Activated CD8-positive, alpha-beta memory T cell treated with anti-CD3 and anti-CD28 coated beads for 24 hours (primary cell): ENCODE results near the gene ZBTB12.
A peak's percentile ranks its signal among the peaks of the same experiment; 100 is the strongest.
"Not testable (repeated sequence)": the region's sequence is repeated elsewhere in the genome, so short reads cannot be mapped to it uniquely, and the experiment has no call there.

Experiments
- DNase-seq: peaks from one replicate; pipeline ENCODE4 v3.0.0-alpha.2; 2020

The ZBTB12 gene, protein sequence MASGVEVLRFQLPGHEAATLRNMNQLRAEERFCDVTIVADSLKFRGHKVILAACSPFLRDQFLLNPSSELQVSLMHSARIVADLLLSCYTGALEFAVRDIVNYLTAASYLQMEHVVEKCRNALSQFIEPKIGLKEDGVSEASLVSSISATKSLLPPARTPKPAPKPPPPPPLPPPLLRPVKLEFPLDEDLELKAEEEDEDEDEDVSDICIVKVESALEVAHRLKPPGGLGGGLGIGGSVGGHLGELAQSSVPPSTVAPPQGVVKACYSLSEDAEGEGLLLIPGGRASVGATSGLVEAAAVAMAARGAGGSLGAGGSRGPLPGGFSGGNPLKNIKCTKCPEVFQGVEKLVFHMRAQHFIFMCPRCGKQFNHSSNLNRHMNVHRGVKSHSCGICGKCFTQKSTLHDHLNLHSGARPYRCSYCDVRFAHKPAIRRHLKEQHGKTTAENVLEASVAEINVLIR

DNA sequence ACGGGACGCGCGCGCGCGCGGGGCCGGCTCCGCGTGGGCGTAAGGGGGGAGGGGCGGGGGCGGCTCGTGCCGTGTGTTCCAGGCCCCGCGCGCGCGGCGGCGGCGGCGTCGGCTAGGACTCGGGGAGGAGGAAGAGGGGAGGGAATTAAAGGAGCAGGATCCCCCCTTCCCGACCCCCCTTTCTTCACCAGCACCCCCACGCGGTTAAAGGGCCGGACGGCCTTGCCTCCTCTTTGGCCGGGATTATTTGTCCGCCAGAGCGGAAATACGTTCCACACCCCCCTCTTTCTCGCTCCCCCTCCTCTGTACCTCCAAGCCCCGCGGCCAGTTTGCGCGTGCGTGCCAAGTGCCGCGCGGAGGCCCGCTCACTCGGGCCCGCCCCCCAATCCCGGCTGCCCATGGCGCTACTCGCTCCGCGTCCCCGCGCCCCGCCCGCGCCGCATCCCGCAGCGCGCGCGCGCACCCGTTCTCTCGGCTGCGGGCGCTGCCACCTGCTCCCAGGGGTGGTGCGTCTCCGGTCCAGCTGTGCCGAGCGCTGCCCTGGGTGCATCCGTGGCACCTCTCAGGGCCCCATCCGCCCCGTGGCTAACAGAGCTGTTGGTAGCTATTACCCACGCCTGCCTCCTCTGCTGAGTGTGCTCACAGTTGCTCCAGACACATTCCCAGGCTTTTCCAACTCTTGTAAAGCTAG, at the start of gene ZBTB12:
TSS of gene ZBTB12 (minus strand) at position 134 of the 691 bp plus-strand sequence. CDS start 781 bp downstream, outside the sequence.
- DNase-seq = peak; percentile 94

DNA sequence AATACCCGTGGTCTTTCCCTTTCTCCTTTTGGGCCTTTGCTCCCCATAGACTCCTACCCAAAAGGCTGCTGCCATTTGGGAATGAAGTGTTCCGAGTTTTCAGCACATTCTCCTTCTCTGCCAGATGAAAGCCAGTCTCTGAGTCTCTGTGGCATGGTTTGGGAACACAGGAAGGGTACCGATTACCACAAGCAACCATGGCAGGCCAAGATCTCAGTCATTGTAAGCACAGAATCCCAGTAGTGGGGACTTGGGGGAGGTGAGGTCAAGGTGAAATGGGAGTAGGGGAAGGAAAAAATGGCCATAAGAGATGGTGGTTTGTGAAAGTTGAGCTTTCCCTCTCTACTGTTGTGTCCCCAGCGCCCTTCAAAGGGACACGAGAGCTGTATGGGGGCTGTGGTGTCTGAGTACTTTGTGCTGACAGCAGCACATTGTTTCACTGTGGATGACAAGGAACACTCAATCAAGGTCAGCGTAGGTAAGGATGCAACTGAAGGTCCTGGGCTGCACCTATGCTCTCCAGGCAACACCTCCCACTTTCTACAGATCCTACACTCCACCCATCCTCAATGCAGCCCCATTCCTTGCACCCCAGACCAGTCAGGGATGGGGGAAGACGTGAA, 48.2 kb upstream of the ZBTB12 start:
- no peak for DNase-seq

DNA sequence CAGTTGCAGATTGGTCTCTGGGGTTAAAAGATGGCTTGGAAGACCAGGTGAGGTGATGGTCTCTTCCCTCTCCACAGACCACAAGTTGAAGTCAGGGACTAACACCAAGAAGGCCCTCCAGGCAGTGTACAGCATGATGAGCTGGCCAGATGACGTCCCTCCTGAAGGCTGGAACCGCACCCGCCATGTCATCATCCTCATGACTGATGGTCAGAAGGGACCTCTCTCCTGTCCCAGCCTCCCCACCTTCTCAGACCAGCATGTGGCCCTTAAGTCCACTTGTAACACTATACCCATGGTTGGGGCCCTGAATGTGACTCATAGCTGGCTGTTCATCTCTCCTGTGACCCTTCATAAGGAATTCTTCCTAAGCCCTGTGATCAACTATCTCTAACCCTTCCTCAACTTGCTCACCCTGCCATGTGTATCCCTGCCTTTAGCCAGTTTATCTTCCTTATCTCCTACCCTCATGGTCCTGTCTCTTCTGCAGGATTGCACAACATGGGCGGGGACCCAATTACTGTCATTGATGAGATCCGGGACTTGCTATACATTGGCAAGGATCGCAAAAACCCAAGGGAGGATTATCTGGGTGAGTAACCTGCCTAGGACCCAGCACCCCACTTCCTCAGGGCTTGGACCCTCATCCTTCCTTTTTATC, 47.0 kb upstream of the ZBTB12 start:
- no peak for DNase-seq

DNA sequence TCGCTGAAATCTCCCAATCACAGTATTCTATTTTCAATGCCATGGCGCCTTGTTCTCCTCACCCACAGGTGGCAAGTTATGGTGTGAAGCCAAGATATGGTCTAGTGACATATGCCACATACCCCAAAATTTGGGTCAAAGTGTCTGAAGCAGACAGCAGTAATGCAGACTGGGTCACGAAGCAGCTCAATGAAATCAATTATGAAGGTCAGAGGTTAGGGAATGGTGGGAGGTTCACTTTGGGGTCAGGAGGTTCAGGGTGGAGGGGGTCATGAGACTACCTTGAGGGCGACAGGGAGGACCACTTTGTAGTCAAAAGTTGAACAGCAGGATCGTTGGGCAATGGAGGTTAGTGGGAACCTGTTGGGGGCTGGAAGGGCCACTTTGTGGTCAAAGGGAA, 46.4 kb upstream of the ZBTB12 start:
- DNase-seq = no peak

DNA sequence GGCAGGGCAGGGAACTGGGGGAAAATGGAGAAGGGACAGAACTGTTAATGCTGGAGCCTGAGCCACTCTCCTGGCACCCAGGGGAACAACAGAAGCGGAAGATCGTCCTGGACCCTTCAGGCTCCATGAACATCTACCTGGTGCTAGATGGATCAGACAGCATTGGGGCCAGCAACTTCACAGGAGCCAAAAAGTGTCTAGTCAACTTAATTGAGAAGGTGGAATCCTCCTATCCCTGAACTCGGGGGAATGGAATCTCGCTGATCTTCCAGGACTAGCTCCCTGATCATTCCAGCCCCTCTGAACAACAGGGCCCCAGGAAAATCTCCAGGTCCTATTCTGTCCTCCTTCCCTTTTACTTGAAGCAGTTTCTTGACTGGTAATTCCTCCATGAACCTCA, 46.0 kb upstream of the ZBTB12 start:
- DNase-seq = no peak

DNA sequence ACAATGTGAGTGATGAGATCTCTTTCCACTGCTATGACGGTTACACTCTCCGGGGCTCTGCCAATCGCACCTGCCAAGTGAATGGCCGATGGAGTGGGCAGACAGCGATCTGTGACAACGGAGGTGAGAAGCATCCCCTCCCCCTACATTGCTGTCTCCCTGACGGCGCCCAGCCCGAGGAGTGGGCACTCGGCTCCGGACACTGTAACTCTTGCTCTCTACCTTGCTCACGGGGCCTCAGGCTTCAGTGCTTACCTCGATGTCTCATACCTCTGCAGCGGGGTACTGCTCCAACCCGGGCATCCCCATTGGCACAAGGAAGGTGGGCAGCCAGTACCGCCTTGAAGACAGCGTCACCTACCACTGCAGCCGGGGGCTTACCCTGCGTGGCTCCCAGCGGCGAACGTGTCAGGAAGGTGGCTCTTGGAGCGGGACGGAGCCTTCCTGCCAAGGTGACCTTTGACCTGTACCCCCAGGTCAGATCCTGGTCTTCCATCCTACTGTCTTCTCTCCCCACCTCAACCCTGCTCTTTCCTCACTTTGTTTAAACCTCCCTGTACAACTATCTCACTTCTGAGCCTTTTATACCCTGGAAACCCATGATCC, 45.3 kb upstream of the ZBTB12 start:
- DNase-seq = no peak

DNA sequence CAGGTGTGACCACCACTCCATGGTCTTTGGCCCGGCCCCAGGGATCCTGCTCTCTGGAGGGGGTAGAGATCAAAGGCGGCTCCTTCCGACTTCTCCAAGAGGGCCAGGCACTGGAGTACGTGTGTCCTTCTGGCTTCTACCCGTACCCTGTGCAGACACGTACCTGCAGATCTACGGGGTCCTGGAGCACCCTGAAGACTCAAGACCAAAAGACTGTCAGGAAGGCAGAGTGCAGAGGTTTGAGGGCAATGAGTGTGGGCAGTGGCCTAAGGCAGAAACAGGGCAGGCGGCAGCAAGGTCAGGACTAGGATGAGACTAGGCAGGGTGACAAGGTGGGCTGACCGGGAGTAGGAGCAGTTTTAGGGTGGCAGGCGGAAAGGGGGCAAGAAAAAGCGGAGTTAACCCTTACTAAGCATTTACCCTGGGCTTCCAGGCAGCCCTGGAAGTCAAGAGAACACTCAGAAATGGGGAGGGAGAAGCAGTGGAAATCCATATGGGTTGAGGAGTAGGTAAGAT, 44.5 kb upstream of the ZBTB12 start:
- no peak for DNase-seq

DNA sequence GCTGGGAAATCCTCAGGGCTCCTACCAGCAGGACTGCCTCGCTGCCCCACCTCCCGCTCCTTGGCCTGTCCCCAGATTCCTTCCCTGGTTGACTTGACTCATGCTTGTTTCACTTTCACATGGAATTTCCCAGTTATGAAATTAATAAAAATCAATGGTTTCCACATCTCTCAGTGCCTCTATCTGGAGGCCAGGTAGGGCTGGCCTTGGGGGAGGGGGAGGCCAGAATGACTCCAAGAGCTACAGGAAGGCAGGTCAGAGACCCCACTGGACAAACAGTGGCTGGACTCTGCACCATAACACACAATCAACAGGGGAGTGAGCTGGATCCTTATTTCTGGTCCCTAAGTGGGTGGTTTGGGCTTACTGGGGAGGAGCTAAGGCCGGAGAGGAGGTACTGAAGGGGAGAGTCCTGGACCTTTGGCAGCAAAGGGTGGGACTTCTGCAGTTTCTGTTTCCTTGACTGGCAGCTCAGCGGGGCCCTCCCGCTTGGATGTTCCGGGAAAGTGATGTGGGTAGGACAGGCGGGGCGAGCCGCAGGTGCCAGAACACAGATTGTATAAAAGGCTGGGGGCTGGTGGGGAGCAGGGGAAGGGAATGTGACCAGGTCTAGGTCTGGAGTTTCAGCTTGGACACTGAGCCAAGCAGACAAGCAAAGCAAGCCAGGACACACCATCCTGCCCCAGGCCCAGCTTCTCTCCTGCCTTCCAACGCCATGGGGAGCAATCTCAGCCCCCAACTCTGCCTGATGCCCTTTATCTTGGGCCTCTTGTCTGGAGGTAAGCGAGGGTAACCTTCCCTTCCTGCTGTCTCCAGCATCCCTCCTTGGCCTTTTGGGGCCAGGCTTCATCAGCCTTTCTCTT, 43.9 kb upstream of the ZBTB12 start, which contains the start of gene CFB:
TSS of gene CFB (plus strand) at position 589 of the 863 bp plus-strand sequence. CDS start at position 716, 127 bp downstream.
- DNase-seq = no peak

DNA sequence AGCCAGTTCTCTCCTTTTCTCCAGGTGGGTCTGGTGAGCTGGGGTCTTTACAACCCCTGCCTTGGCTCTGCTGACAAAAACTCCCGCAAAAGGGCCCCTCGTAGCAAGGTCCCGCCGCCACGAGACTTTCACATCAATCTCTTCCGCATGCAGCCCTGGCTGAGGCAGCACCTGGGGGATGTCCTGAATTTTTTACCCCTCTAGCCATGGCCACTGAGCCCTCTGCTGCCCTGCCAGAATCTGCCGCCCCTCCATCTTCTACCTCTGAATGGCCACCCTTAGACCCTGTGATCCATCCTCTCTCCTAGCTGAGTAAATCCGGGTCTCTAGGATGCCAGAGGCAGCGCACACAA, 43.2 kb upstream of the ZBTB12 start:
- no peak for DNase-seq

DNA sequence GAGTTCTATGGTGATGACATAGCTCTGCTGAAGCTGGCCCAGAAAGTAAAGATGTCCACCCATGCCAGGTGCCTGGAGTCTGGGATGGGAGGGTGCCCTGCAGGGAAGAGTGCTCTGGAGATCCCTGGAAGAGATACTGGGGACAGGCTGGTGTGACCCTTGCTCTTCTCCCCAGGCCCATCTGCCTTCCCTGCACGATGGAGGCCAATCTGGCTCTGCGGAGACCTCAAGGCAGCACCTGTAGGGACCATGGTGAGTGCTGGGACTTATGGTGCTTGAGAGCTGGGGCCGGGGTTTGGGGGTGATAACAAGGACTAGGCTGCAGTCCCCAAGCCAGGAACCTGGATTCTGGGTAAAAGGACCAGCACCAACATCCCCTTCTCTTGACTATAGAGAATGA, 41.9 kb upstream of the ZBTB12 start:
- no peak for DNase-seq

DNA sequence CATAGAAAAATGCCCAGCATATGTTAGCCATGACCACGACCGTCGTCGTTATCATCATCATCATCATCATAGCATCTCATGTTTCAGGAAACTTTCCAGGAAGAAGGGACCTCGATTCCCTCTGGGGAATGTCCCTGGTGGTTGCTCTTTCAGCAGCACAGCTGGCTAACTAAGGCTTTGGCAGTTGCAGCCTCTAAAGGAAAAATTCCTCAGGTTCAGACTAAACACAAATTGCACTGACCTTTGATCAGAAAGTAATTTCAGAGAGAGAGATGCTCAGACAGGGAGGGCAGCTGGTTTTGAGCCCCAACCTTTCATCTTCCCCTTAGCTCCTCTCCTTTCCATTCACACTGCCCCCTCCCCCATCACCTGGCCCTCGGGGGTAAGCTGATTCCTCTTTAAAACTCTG, 38.4 kb upstream of the ZBTB12 start:
- DNase-seq = no peak

DNA sequence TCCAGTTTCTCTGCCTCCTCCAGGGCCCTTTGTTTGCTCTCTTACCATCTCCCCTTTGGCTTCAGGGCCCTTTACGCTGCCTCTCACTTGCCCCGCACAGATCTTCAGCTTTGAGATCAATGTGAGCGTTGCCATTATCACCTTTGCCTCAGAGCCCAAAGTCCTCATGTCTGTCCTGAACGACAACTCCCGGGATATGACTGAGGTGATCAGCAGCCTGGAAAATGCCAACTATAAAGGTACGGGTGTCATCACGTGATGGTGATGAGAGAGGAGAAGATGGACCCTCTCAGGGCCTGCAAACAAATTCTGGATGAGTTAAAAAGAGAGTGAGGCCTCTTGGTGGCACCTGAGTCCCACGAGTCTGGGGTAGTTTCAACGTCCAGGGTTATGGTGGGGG, 33.9 kb upstream of the ZBTB12 start:
- no peak for DNase-seq

DNA sequence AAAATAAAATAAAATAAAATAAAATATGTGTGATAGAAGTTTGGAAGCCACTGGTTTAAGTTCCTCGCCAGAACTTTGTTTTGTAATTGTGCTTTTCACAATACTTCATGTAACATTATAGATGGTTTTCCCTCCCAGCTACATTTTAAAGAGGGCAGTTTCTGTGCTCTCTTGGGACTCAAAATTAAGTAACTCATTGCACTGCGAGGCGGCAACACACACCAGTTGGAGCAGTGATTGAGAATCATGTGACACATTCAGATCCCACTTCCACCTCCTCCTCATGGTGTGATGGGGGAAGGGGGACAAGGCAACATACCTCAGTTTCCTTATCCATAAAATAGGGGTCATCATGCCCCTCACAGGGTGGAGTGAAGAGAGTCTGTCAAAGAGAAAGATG, 33.1 kb upstream of the ZBTB12 start:
- DNase-seq = no peak

DNA sequence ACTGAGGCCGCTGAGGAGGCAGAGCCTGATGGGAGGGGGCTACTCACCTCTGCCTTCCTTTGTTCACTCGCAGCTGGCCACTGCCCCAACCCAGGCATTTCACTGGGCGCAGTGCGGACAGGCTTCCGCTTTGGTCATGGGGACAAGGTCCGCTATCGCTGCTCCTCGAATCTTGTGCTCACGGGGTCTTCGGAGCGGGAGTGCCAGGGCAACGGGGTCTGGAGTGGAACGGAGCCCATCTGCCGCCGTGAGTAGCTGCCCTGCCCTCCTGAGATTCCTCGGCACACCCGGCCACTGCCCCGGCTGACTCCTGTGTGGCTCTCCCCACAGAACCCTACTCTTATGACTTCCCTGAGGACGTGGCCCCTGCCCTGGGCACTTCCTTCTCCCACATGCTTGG, 31.7 kb upstream of the ZBTB12 start:
- DNase-seq = no peak

DNA sequence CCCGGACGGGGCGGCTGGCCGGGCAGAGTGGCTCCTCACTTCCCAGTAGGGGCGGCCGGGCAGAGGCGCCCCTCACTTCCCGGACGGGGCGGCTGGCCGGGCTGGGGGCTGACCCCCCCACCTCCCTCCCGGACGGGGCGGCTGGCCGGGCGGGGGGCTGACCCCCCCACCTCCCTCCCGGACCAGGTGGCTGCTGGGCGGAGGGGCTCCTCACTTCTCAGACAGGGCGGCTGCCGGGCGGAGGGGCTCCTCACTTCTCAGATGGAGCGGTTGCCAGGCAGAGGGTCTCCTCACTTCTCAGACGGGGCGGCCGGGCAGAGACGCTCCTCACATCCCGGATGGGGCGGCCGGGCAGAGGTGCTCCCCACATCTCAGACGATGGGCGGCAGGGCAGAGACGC, 30.3 kb upstream of the ZBTB12 start:
- DNase-seq = not testable (repeated sequence)

DNA sequence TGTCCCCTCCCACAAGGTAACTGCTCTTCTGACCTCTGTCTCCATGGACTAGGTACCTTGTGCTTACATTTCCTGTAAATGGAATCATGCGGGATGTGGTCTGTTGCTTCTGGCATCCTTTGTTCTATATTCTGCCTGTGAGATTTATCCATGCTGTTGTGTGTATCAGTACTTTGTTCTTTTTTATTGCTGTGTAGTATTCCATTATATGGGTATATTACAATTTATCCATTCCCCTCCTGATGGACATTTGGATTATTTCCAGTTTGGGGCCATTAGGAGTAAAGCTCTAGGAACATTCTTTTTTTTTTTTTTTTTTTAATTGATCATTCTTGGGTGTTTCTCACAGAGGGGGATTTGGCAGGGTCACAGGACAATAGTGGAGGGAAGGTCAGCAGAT, 29.1 kb upstream of the ZBTB12 start:
- DNase-seq = no peak

DNA sequence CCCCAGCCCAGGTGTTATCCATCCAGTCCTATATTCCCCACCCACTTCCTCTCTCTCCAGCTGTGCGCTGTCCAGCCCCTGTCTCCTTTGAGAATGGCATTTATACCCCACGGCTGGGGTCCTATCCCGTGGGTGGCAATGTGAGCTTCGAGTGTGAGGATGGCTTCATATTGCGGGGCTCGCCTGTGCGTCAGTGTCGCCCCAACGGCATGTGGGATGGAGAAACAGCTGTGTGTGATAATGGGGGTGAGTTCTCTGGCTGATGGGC, 26.7 kb upstream of the ZBTB12 start:
- DNase-seq = no peak

DNA sequence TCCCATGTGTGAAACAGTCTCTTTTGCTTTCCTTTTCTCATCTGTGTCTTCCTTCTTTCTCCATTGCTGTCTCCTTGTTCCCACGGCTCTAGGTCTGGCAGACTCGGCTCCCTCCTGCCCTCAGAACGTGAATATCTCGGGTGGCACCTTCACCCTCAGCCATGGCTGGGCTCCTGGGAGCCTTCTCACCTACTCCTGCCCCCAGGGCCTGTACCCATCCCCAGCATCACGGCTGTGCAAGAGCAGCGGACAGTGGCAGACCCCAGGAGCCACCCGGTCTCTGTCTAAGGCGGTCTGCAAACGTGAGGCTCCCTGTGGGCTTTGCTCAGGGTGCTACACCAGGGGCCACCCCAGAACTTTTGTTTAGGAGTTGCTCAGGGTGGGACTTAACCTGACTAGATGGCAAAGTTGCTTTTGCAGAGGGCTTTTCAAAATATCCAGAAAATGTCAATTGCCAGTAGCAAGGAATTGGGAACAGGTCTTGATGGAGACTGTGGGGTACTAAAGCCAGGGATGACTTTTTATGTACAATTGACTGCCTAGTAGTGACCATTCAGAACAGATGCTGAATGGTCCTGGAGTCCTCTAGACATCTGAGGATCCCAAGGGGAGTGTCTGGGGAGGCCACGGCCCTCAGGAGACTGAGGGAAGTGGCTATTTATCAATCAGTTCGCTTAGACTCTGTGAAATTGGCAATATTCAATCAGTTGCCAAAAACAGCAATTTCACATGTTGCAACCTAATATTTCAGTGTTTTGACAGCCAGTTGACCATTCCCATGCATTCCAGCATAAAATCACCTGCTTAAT, 26.2 kb upstream of the ZBTB12 start:
- no peak for DNase-seq

DNA sequence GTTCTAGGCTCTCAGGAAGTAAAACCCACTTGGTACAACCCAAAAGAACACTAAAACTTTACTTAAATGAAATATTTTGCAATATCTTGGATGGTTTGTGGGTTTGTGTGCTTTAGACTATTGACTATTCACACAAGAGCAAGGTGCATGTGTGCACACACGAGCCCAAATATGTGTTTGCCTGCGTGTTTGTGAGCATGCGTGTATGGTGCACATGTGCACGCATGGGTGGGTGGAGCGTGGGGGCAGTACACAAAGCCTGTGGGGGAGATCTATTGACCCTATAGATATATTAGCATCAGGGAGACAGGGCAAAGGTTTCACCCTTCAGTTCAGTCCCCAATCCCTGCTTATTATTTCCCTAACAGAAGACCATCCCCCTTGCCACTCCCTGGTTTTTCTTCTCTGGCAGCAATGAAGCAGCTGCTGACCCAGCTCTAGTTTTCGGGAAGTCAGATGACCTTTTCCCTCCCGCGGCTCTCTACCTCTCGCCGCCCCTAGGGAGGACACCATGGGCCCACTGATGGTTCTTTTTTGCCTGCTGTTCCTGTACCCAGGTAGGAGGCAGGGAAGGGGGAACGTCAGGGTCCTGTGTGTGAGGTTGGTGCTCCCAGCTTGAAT, 25.5 kb upstream of the ZBTB12 start, which contains the start of gene C2:
TSS of gene C2 (plus strand) at position 476 of the 621 bp plus-strand sequence. CDS start at position 512, 36 bp downstream.
- DNase-seq = no peak

DNA sequence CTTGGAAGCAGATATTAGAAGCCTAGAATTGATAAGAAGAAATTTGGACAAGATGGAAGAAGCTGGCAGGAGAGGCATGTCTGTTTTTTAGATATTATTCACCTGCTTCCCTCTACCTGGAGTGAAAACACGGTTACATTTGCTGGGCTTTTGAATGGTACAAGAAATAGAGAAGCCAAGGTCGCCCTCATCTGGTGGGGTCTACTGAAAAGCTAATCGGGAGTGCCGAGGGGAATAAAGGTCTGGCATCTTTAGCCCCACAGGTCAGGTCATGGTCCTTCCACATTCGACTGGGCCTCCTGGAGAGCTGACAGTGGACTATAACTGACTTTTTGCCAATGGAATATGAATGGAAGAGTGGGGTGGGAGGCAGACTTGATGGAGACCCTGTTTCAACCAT, 21.1 kb upstream of the ZBTB12 start:
- DNase-seq = no peak
